CD4-positive, CD25-positive, alpha-beta regulatory T cell (primary cell): ENCODE data around the gene INAVA. TPM values are rescaled to one million over a fixed set of nuclear protein-coding genes. Genes with fewer than 3 reads are reported as not detected.

ENCODE experiments used
- ATAC-seq, 2 donors: fragments of 150-1000 bp; cut with Tn5 transposase; one replicate each; pipeline ENCODE4 v1.10.0; 2021; ENCODE audit warnings: low read depth in 2 of 2, moderate number of reproducible peaks in 2 of 2, moderate library complexity in 1 of 2
- DNase-seq, 3 donors: peaks; one replicate each; pipeline versions ENCODE4 v3.0.0 to v3.0.0-alpha.2; 2012 to 2022; ENCODE audit warnings: mixed read lengths in 1 of 3
- H3K27ac ChIP-seq: one replicate; pipeline ENCODE4 v1.7.0; 2013; ENCODE audit warnings: mild to moderate bottlenecking, low read length; ENCODE audit not compliant: insufficient read depth, poor library complexity, severe bottlenecking
- H3K27me3 ChIP-seq: one replicate; pipeline ENCODE4 v1.7.0; 2013; ENCODE audit warnings: low read length; ENCODE audit not compliant: control insufficient read depth, insufficient read depth
- H3K36me3 ChIP-seq: one replicate; pipeline ENCODE4 v1.7.0; 2013; ENCODE audit warnings: mild to moderate bottlenecking, low read length, moderate library complexity; ENCODE audit not compliant: control insufficient read depth, insufficient read depth
- H3K4me1 ChIP-seq: 2 replicates; pipeline ENCODE4 v1.7.0; 2013; ENCODE audit warnings: mild to moderate bottlenecking, low read length; ENCODE audit not compliant: insufficient read depth, control insufficient read depth, poor library complexity, severe bottlenecking
- H3K4me3 ChIP-seq: one replicate; pipeline ENCODE4 v1.7.0; 2013; ENCODE audit warnings: low read depth, mild to moderate bottlenecking, low read length, moderate library complexity
- H3K9me3 ChIP-seq, 2 experiments: 1 replicate in 1 of 2; 2 replicates in 1 of 2; pipeline ENCODE4 v1.7.0; 2013; ENCODE audit warnings: low read length in 2 of 2, mild to moderate bottlenecking in 1 of 2, moderate library complexity in 1 of 2; ENCODE audit not compliant: control insufficient read depth in 2 of 2
- H3K27ac Mint-ChIP-seq, 3 donors: one replicate each; pipeline ENCODE4 v1.8.0; 2020 to 2022; ENCODE audit warnings: mild to moderate bottlenecking in 3 of 3, mixed read lengths in 3 of 3, moderate library complexity in 2 of 3
- H3K27me3 Mint-ChIP-seq: one replicate; pipeline ENCODE4 v1.8.0; 2022; ENCODE audit warnings: mild to moderate bottlenecking, mixed read lengths
- H3K36me3 Mint-ChIP-seq: one replicate; pipeline ENCODE4 v1.8.0; 2020; ENCODE audit warnings: mixed read lengths
- H3K4me1 Mint-ChIP-seq, 4 donors: one replicate each; pipeline ENCODE4 v1.8.0; 2020 to 2022; ENCODE audit warnings: mixed read lengths in 4 of 4, mild to moderate bottlenecking in 1 of 4
- H3K4me3 Mint-ChIP-seq, 4 donors: one replicate each; pipeline ENCODE4 v1.8.0; 2020 to 2022; ENCODE audit warnings: mild to moderate bottlenecking in 4 of 4, mixed read lengths in 4 of 4, moderate library complexity in 3 of 4
- H3K9me3 Mint-ChIP-seq, 7 donors: one replicate each; pipeline ENCODE4 v1.8.0; 2020 to 2022; ENCODE audit warnings: mixed read lengths in 7 of 7, mild to moderate bottlenecking in 3 of 7, moderate library complexity in 2 of 7
- polyA plus RNA-seq, 4 donors: library from polyadenylated mRNA; unstranded; fragments of 300-500 nt; fragmentation: Illumina TruSeq; gene quantifications; one replicate each; pipeline ENCODE4 v1.2.3, GENCODE V29; 2021
- total RNA-seq: library from RNA; stranded (reverse); gene quantifications from one replicate; pipeline ENCODE4 v1.2.3, GENCODE V29; 2022

The INAVA gene
- total and polyA plus RNA-seq, 5 donors from 2014 or later = 0.30 to 0.57 TPM; not detected in 3

DNA sequence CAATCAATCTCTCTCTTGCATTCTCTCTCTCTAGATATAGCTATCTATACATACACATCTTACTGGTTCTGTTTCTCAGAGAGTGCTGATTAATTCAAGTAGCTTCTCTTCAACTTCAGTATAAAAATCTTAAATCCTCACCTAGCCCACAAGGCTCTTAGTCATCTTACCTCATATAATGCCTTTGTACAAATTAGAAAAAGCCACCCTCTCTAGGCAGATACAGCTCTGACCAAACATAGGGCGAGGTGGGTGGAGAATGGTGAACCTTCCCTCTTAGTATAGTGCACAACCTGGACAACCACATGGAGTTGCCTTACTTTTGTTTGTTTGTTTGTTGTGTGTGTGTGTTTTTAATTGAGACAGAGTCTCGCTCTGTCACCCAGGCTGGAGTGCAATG lies 5.1 kb upstream of the INAVA start:
- no peak for ATAC-seq
- H3K27ac ChIP-seq = no peak overlapping the region
- DNase-seq = peak in 1 of 3 donors; percentile 23

GRCh38 chr1:200890027-200890426 lies 4.7 kb upstream of the INAVA start:
- no peaks in the 10 kb centered on the region for H3K36me3 ChIP-seq
- H3K27me3 Mint-ChIP-seq = peaks cover 60% of the 10 kb centered on the region
- H3K4me3 ChIP-seq = no peak overlapping the region
- peaks cover 13% of the 10 kb centered on the region for H3K27me3 ChIP-seq
- no peaks in the 10 kb centered on the region for H3K36me3 Mint-ChIP-seq
- no peak overlapping the region for H3K27ac ChIP-seq
- DNase-seq (no peak), ATAC-seq (no peak)
- no peaks in the 10 kb centered on the region for H3K9me3 ChIP-seq
- peak overlapping the region; percentile 33 to 48 (median 37) for H3K27ac Mint-ChIP-seq
- peak overlapping the region; percentile 47 to 88 (median 67) for H3K4me3 Mint-ChIP-seq
- peaks cover 46% of the 10 kb centered on the region for H3K4me1 ChIP-seq
- no peaks in the 10 kb centered on the region for H3K9me3 Mint-ChIP-seq
- H3K4me1 Mint-ChIP-seq = peaks cover 14 to 64% (median 35%) of the 10 kb centered on the region in 4 donors

More for the DNA sequence above, 5.1 kb upstream of the INAVA start:
- Histone ChIP-seq H3K4me1 (peaks cover 46% of the 10 kb centered on the region), H3K9me3 (no peaks in the 10 kb centered on the region), H3K27me3 (peaks cover 13% of the 10 kb centered on the region), H3K4me3 (no peak overlapping the region), H3K36me3 (no peaks in the 10 kb centered on the region)
- peaks cover 14 to 65% (median 35%) of the 10 kb centered on the region in 4 donors for H3K4me1 Mint-ChIP-seq
- H3K9me3 Mint-ChIP-seq = no peaks in the 10 kb centered on the region
- peak overlapping the region; percentile 28 to 85 (median 67) for H3K27ac Mint-ChIP-seq
- peaks cover 58% of the 10 kb centered on the region for H3K27me3 Mint-ChIP-seq
- H3K36me3 Mint-ChIP-seq = no peaks in the 10 kb centered on the region
- H3K4me3 Mint-ChIP-seq = peak overlapping the region; percentile 47 to 88 (median 67)

GRCh38 chr1:200890818-200891773 lies 3.6 kb upstream of the INAVA start:
- no peak for ATAC-seq
- no peaks in the 10 kb centered on the region for H3K36me3 ChIP-seq
- H3K27ac ChIP-seq = no peak overlapping the region
- peak overlapping the region in 2 of 3 donors; percentile 37 to 51 for H3K27ac Mint-ChIP-seq
- no peaks in the 10 kb centered on the region for H3K9me3 Mint-ChIP-seq
- H3K4me1 ChIP-seq = peaks cover 46% of the 10 kb centered on the region
- H3K4me3 ChIP-seq = peak overlapping the region; percentile 44
- no peaks in the 10 kb centered on the region for H3K36me3 Mint-ChIP-seq
- peaks cover 9 to 57% (median 35%) of the 10 kb centered on the region in 4 donors for H3K4me1 Mint-ChIP-seq
- peak overlapping the region; percentile 46 to 89 (median 78) for H3K4me3 Mint-ChIP-seq
- peaks cover 60% of the 10 kb centered on the region for H3K27me3 Mint-ChIP-seq
- peaks cover 13% of the 10 kb centered on the region for H3K27me3 ChIP-seq
- no peaks in the 10 kb centered on the region for H3K9me3 ChIP-seq
- peak in 1 of 3 donors; percentile 20 for DNase-seq

DNA sequence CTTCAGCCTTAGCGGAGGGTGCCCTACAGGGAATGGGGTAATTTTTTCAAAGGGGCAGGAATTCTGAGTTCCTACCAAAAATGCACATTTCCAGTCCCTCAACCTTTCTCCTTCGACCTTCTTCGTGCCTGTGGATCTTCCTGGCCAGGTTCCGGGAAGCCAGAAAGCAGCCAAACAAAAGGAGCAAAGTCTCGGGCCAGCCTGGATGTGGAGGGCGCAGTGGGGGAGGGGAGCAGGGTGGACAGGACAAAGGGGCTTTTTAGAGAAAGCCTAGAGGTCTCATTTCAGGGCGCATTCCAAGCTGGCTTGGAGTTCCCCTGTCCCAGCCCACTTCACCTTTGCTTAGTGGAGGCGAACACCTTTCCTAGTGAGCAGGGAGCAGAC lies 2.9 kb upstream of the INAVA start:
- Mint-ChIP-seq H3K36me3 (no peaks in the 10 kb centered on the region), H3K27me3 (peaks cover 60% of the 10 kb centered on the region), H3K9me3 (no peaks in the 10 kb centered on the region), H3K27ac (peak overlapping the region in 2 of 3 donors; percentile 49 to 51), H3K4me3 (peak overlapping the region; percentile 10 to 83 (median 76)), H3K4me1 (peaks cover 9 to 56% (median 33%) of the 10 kb centered on the region in 4 donors)
- Histone ChIP-seq H3K27me3 (peaks cover 13% of the 10 kb centered on the region), H3K9me3 (no peaks in the 10 kb centered on the region), H3K4me1 (peaks cover 45% of the 10 kb centered on the region), H3K4me3 (no peak overlapping the region), H3K27ac (no peak overlapping the region), H3K36me3 (no peaks in the 10 kb centered on the region)
- ATAC-seq = no peak
- no peak for DNase-seq

GRCh38 chr1:200892546-200892945 lies 2.2 kb upstream of the INAVA start:
- ATAC-seq (no peak), DNase-seq (no peak)
- Mint-ChIP-seq H3K36me3 (no peaks in the 10 kb centered on the region), H3K9me3 (no peaks in the 10 kb centered on the region), H3K27ac (peak overlapping the region in 1 of 3 donors; percentile 49), H3K4me3 (peak overlapping the region in 2 of 4 donors; percentile 13 to 14), H3K27me3 (peaks cover 65% of the 10 kb centered on the region), H3K4me1 (peaks cover 9 to 50% (median 29%) of the 10 kb centered on the region in 4 donors)
- no peaks in the 10 kb centered on the region for H3K36me3 ChIP-seq
- H3K27ac ChIP-seq = no peak overlapping the region
- no peaks in the 10 kb centered on the region for H3K9me3 ChIP-seq
- peaks cover 13% of the 10 kb centered on the region for H3K27me3 ChIP-seq
- no peak overlapping the region for H3K4me3 ChIP-seq
- H3K4me1 ChIP-seq = peaks cover 37% of the 10 kb centered on the region

DNA sequence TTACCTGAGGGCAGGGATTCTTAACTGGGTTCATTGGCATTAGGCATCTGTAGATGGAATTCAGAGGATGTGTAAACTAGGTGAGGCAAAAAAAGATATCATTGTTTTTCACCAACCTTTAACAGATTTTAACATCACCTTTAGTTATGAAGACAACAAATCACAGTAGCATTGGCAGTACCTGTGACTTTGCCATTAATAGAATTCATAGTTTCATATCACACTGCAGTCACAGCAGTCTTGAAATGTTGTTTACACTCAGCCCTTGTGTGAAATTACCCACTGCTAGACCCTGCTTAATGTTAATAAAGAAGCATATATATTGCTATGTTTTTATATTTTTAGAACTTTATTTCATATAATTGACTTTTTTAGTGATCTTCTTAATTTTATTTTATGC lies 1.7 kb upstream of the INAVA start:
- no peaks in the 10 kb centered on the region for H3K9me3 ChIP-seq
- peaks cover 33% of the 10 kb centered on the region for H3K4me1 ChIP-seq
- no peak overlapping the region for H3K4me3 ChIP-seq
- peaks cover 13% of the 10 kb centered on the region for H3K27me3 ChIP-seq
- H3K27ac ChIP-seq = no peak overlapping the region
- Mint-ChIP-seq H3K27ac (no peak overlapping the region), H3K27me3 (peaks cover 68% of the 10 kb centered on the region), H3K36me3 (no peaks in the 10 kb centered on the region), H3K9me3 (no peaks in the 10 kb centered on the region), H3K4me3 (peak overlapping the region in 2 of 4 donors; percentile 13 to 14), H3K4me1 (peaks cover 9 to 46% (median 25%) of the 10 kb centered on the region in 4 donors)
- ATAC-seq (no peak), DNase-seq (no peak)
- no peaks in the 10 kb centered on the region for H3K36me3 ChIP-seq

DNA sequence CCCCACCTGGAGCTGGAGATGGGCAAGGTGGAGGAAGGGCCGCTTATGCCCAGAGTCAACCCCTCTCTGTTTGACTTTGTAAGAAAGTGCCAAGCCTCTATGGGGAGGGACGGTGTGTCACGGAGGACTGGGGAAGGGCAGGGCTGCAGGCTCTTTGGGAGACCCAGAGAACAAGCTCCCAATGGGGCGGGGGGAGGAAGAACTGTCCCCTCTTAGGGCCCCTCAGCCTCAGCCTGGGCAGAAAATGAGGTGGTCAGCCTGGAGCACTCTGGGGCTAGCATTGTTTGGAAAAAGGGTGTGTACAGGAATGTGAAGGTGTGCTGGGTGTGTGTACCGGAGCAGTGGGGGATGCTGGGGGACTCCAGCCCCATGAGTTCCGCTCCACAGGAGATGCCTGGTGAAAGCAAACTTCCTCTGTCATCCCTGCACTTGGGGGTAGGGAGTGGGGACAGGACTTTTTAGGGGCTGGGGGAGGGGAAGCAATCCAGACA lies 1.2 kb upstream of the INAVA start:
- DNase-seq (no peak), ATAC-seq (no peak)
- Mint-ChIP-seq H3K4me1 (peaks cover 9 to 41% (median 20%) of the 10 kb centered on the region in 4 donors), H3K36me3 (no peaks in the 10 kb centered on the region), H3K4me3 (no peak overlapping the region), H3K9me3 (no peaks in the 10 kb centered on the region), H3K27me3 (peaks cover 67% of the 10 kb centered on the region), H3K27ac (no peak overlapping the region)
- Histone ChIP-seq H3K27me3 (peaks cover 13% of the 10 kb centered on the region), H3K36me3 (no peaks in the 10 kb centered on the region), H3K4me3 (no peak overlapping the region), H3K9me3 (no peaks in the 10 kb centered on the region), H3K27ac (no peak overlapping the region), H3K4me1 (peaks cover 28% of the 10 kb centered on the region)
